Right ventricle myocardium inferior (tissue), 1 donor: ENCODE data around the gene EOLA1. TPM values are rescaled to one million over a fixed set of nuclear protein-coding genes. Genes with fewer than 3 reads are reported as not detected.
"Not testable (repeated sequence)": the region's sequence is repeated elsewhere in the genome, so short reads cannot be mapped to it uniquely, and the experiment has no call there.

Experiments
- ATAC-seq: fragments of 200-7000 bp; cut with Tn5 transposase; one replicate; pipeline ENCODE4 v1.9.1; 2020; ENCODE audit warnings: mild to moderate bottlenecking, moderate library complexity
- DNase-seq: peaks from one replicate; pipeline ENCODE4 v3.0.0; 2021; ENCODE audit errors: missing footprints
- intact Hi-C: fragments of 100-400 bp; cut with DNase I; formaldehyde crosslinking; loops from one replicate; pipeline ENCODE4 v1.11.0; 2022
- long read RNA-seq: library from polyadenylated mRNA; unstranded; transcript quantifications from one replicate; pipeline ENCODE4 v2.0.0, GENCODE V29; 2021
- total RNA-seq: library from RNA; stranded (reverse); fragmentation: NEBNext Ultra II Directional; extraction: Animal tissue kit (Norgen Biotek cat#: 25700); gene quantifications from one replicate; pipeline ENCODE4 v1.2.1, GENCODE V29; 2021
- donor health status: DM: no; HTN: yes; CAD: no; lungs with severe emphysema.

EOLA1 gene
- 32.5 TPM for total RNA-seq
- long read RNA-seq, partial matches to known transcripts = 0 of 15 reads
- long read RNA-seq, other reads (novel, unspliced or antisense) = 5 of 15 reads

DNA sequence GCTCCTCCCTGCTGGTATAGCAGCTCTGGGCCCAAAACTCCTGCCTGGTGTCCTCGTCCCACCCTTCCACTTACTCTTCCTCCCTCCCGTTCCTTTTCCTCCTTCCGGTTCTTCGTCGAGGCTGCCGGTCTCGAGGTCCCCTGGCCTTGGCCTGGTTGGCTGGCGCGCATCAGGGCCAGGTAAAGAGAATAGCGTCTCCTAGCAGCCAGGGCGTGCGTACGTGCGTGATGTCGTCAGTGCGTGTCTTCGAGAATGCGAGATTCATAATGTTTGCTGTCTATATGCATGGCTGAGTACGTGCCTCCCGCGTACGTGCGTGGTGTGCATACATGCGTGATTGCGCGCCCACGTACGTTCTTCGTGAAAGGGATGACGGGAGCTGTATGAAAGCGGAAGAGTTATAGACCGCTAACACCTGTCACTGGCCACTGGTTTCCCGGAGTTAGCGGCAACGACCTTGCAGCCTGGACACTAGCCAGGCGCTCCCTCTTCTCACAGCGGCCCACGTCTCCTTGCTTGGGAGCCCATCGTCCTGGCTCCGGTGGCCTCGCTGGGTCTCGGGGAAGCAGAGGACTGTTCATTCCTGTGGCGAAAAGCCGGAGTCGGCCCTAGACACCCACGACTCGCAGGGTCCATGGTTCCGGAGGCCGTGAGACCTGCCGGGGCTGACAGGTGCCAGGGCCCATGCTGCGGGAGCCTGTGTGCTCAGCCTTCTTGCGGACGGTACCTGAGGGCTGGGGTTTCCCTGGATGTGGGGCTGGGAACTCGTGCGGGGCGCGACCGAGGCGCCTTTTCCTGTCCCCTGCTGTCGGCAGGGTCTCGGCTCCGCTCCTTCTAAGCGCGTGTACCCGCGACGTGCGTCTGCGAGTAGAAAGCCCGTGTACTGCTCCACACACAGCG is at the start of gene EOLA1:
Gene EOLA1 (plus strand): TSS at position 392 of the 900 bp plus-strand sequence. CDS start 4,619 bp downstream, outside the sequence.
- intact Hi-C loops = loop anchor here (2.0 kb wide), 1 partner anchor 36 kb away; the partner anchor contains the start of gene IDS
- DNase-seq (peak; percentile 97), ATAC-seq (peak; percentile 64)

DNA sequence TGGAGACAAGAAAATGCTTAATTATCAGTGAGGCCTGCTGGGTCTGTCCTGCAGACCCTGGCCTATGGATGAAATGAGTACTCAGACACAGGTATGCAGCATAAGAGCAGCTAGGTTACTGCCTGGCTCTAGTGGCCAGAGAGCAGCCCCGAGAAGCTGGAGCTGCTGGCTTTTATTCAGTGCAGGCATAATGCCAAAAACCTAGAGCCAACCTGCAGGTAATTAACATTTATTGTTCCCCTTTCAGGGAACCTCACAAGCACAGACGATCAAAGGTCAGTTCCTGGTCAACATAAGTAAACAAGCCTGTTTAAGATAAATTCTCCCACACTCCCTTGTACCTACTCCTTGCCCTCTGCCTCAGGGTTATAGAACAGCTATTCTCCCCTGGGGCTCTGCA is 49.0 kb upstream of the EOLA1 start:
- DNase-seq (no peak), ATAC-seq (no peak)
- intact Hi-C loops = no loop called here

DNA sequence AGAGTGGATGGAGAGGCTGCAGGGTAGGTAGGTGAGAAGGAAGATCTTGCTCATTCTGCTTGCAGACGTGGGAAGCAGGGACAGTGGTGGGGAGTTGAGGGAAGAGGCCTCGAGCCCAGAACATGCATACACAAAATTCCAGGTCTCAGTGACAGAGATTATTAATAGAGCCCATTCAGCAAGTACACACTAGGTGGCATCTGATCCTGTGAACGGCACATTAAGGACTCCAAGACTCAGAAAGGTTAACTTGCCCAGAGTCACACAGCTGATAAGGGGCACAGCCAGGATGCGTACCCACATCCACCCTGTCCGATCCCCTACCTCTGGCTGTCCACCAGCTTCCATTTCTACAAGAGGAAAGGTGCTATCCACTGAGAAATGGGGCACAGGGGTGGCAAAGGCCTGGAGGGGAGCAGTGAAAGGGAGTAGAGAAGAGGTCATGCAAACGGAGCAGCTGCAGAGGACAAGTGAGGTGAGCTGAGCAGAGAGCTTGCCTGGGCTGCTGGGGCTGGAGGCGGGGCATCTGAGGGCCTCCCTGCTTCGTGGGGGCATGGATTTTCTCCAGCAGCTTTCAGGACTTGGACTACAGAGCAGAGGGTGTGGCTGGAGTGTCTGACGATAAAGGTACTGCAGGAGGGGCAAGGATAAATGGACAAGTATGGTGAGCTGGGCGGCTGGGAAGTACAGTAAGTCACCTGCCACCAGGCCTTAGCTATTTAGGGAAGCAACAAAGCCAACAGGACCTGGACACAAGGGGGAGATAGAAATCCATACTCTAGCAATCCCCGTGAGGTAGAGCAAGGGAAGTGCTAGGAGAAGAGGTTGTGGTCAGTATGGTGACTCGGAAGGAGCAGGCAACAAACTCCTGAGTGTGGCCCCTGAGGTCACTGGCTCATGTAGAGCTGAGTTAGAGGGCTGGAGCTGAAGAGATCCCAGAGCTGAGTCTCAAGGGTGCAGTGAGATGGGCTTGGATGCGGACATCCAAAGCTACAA is 46.9 kb upstream of the EOLA1 start:
- ATAC-seq = peak; percentile 79
- no peak for DNase-seq
- intact Hi-C loops = no loop called here

DNA sequence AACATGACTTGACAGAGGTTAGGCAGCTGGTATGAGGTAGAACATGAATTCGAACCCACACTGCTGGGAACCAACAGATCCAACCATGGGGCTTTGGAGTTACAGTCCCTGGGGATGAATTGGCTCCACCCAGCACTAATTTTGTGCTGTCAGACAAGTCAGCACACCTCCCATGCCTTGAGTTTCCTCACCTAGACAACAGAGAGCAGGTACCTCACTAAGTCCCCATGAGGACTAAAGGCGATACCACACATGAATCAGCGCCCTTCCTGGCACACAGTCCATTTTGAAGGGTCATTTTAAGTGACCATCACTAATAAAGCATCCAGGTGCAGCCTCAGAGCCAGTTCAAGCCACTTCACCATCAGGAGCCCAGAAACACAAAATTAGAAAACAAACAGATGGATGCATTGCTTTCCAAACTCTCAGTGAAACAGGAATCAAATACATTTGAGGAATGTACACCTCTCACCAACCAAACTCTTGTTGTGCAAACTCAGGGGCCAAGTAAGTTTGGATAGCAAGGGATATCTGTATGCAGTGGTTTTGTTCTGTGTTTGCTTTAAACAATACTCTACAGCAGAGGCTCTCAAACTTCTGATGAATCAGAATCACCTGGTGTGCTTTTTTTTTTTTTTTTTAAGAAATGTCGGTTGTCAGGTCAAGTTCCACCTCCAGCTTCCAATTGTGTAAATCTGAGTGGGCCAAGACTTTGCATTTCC is 45.8 kb upstream of the EOLA1 start:
- ATAC-seq = no peak
- no peak for DNase-seq
- intact Hi-C loops = no loop called here

DNA sequence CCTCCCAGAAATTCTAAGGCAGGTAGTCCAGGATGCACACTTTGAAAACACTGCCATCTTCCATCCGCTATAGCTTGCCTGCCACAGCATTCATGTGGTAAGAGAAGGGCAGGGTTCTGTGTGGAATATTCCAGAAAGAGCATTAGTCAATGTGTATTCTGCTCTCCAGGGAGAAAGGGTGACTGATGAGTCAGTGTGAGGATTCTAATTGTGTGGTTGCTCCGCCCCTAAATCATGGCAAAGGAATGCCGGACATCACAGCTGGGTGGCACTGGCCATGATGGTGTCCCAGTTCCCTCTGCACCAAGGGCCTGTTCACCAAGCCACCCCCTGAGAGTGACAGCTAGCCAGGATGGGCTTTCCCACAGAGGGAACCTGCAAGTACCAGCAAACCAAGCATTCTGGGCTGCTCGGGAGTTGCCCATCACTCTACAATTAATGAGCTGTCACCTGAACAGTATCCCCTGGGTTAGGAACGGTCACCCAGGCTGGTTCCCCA is 45.2 kb upstream of the EOLA1 start:
- ATAC-seq (no peak), DNase-seq (no peak)
- intact Hi-C loops = no loop called here

DNA sequence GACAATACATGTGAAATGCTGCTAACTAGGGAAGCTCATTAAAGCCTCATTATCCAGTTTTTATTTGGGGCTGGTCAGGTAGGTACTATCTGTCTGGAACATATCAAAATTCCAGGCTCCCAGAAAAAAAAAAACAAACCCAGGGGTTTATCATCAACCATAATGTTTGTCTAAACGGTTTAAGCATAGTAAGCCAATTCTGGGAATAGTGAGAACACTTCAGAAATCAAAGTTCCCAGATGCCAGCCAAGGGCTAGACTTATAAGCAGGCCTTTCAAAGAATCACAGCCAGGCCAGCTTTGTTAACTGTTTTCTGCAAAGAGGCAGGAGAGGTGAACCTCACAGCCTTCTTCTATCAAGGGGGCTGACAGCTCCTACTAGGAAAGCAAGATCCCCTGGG is 43.8 kb upstream of the EOLA1 start:
- DNase-seq (no peak), ATAC-seq (no peak)
- intact Hi-C loops = no loop called here

DNA sequence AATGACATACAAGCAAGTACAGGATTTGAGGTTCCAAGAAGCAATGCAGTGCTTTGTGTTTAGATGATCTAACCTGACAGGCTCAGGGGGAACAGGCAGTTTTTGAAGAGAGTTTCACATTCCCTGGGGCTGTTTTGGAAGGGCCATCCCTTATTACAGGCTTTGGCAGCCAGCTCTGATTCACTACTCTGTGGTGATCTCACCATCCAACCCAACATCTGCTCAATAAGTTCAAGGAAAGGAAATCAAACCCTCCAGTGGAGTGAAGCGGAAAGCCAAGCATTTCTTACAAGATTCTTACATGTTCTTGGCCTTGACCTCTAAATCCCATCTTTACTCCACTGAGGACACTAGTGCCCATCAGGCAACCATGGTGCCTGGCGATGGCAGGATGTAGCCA is 43.2 kb upstream of the EOLA1 start:
- DNase-seq = no peak
- intact Hi-C loops = no loop called here
- ATAC-seq = no peak

DNA sequence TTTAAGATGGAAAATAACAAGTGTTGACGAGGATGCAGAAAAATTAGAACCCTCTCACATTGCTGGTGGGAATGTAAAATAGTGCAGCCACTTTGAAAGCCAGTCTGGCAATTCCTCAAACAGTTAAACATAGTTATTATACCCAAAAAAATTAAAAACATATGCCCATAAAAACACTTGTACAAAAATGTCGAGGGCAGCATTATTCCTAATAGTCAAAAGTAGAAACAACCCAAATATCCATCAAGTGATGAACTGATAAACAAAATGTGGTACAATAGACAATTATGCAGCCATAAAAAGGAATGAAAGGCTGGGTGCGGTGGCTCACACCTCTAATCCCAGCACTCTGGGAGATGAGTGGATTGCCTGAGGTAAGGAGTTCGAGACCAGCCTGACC is 42.0 kb upstream of the EOLA1 start:
- intact Hi-C loops = no loop called here
- DNase-seq (no peak), ATAC-seq (no peak)

DNA sequence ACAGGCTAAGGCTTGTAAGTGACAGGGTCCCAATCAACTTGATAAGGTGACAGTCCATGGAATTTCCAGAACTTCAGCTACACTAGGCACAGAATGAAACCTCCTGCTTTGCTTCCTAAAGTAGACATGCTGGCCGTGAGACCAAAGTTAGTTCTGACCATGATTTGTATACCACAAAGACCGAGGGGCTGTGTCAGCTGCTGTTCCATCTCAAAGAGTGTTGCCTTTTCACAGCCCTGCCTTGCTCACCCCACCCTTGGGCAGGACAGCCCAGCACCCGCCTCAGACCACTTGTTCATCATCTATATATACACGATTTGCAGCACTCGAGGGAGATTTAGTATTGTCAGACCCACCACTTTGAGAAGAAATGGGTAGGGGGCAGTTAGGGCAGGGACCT is 41.0 kb upstream of the EOLA1 start:
- intact Hi-C loops = no loop called here

DNA sequence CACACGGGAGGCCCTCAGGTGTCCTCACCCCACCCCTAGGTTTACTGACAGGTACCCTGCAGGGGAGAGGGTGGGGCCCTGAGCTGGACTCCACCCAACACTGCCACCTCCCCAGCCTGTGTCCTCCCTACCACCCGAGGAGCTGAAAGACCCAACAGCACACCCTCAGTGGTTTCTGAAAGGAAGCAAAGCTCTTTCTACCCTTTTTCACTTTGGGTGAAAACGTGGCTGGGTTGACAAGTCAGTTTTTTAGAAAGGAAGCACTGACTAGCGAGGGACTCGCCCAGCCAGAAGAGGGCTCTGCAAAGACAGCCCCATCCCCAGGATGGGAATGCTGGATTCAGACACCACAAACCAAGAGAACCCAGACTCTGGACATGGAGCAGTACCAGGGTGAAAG is 37.9 kb upstream of the EOLA1 start:
- intact Hi-C loops, DNase-seq, ATAC-seq: not testable (repeated sequence)

More for the DNA sequence above, 41.0 kb upstream of the EOLA1 start:
- DNase-seq (no peak), ATAC-seq (no peak)

DNA sequence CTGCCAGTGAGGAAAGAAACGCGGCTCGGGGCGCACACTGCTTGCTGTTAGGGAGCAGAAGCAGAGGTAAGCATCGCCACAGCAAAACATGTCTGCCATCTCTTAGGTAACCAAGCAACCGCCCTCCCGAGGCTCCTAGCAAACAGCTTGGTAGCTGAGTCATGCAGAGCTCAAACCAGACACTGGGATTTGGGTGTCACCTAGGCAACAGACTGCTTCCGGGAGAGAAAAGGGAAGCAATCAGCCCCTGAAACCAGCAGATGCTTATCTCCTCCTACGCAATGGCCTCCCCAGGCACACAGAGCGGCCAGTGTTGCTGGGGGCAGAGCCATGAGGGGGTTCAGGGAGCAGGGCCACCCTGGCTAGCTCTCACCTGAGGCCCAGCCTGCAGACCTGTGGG is 37.4 kb upstream of the EOLA1 start:
- intact Hi-C loops = not testable (repeated sequence)
- ATAC-seq (peak; percentile 42), DNase-seq (peak; percentile 74)

DNA sequence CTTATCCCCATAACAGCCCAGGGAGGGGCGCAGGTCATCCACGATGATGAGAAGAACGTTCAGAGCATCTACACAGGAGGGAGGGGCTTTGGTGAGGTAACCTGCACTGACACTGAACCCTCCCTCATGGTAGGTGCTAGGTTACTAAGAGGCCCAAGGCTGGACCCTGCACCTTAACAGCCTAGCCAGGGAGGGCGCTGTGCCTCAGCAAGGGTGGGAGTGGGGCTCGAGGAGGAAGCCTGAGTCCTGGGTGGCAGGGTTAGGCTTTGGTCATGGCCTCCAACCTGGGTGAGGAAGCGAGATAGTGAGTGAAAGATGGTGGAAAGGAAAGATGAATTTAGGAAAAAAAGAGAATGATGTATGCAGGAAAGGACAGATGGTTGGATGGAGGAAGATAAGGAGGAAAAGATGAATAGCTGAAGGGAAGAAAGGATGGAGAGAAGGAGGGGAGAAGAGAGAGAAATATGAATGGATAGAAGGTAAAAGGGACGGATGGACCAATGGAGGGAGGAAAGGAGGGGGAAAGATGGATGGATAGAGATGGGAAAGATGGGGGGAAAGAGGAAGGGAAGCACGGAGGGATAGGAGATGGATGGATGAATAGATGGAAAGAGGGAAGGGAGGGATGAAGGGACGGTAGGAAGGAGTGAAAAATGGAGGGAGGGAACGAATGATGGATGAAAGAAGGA is 36.4 kb upstream of the EOLA1 start:
- ATAC-seq = no peak
- no peak for DNase-seq
- intact Hi-C loops = loop anchor here (2.0 kb wide), 1 partner anchor 36 kb away; the partner anchor contains the start of gene EOLA1

DNA sequence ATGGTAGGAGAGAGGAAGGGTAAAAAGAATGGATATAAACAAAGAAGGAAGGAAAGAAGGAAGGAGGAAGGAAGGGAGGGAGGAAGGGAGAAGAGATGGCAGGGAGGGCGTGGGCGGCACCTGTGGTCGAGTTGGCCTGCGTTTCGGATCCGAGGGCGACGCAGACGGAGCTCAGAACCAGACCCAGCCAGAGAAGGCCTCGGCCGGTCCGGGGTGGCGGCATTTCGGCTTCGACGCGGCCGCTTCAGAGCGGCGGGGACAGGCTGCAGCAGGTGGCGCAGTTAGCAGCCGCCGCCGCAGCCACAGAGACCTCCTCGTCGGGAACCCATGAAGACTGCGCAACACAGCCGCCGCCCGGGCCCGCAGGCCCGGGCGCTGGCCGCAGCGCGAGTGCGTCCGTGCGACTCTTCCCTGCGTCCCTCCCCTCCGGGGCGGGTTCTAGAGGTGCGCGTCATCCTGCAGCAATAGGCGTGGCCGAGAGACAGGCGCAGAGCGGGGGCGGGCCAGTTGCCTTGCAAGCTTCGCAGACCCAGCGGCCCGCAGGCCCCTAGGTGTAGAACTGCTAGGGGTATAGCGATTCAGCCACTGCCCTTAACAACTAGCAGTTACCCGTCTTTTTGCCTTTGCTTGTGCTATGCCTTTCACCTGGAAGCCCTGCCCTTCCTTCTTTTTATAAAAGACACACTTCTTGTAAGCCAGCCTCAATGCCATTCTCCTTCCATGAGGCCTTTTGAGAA is 35.7 kb upstream of the EOLA1 start, which contains the start of gene IDS:
Gene IDS (minus strand): TSS at position 392 of the 737 bp plus-strand sequence. CDS start 169 bp downstream, at position 223.
- intact Hi-C loops = loop anchor here (2.0 kb wide), 1 partner anchor 36 kb away; the partner anchor contains the start of gene EOLA1
- DNase-seq (peak; percentile 95), ATAC-seq (peak; percentile 98)

DNA sequence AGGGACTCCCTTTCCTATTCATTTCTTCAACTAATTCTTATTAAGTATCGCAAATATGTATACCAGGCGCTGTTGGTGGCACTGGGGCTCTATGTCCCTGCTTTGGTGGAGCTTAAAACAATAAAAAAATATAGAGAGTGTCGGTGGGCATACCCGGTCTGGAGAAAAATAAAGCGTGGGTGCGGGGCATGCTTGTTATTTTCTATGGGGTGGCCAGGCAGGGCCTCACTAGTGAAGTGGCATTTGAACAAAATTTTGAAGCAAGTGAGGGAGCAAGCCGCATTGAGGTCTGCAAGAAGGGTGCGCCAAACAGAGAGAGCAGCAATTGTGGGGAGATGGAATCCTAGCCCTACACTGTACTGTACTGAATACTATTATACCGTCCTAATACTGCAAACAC is 35.1 kb upstream of the EOLA1 start:
- DNase-seq (no peak), ATAC-seq (no peak)
- intact Hi-C loops = loop anchor here (2.0 kb wide), 1 partner anchor 35 kb away; the partner anchor contains the start of gene EOLA1

DNA sequence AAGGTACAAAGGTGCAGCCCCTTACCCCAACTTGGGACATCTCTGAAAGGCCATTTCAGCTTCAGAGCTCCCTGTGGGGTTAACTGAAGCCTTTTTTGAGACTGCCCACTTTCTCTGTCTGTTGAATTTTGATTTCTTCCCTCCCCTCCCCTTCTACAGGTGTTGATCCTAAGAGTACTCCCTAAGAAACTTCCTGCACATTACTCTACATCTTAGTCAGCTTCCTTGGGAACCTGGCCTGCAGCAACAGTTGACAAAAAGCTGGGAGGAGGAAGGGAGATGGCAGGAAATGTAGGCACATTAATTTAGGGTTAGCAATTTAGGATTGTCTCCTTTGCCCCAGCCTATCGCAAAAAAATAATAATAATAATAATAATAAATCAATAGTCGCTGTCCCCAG is 34.5 kb upstream of the EOLA1 start:
- ATAC-seq (no peak), DNase-seq (no peak)
- intact Hi-C loops = no loop called here

DNA sequence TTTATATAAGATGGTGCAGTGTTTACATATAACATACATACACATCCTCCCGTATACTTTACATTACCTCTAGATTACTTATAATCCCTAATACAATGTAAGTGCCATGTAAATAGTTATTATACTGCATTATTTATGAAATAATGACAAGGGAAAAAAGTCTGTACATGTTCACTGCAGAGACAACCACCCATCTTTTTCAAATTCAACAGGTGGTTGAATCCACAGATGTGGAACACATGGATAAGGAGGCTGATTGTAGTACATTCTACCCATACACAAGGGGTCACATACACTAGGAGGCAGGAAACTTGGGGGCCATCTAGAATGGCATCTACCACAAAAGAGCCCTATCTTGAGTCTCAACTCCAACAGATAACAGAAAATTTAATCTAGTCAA is 32.3 kb upstream of the EOLA1 start:
- intact Hi-C loops = no loop called here
- DNase-seq = no peak
- ATAC-seq = no peak

DNA sequence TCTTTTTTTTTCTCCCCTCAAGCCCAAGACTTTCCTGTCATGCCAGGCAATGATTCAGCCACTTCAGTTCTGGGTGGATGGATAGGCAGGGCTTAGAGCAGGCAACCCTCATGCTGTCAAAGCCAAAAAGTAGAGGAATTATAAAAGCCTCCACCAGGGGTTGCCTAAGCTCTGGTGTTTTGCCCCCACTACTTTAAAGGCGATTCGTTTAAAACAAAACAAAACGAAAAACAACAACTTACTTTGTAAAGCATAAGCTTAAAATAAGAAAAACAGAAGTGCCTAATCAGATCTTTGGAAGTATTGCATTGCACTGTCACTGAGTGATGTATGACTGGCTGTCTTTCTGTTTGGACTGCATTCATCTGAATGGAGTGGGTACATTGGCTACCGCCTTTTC is 30.4 kb upstream of the EOLA1 start:
- ATAC-seq (no peak), DNase-seq (no peak)
- intact Hi-C loops = no loop called here
